NB4 (cell line): ENCODE measurements around the gene DOCK4.

Source experiments
- DNase-seq: peaks from one replicate; pipeline ENCODE4 v3.0.0; 2010; ENCODE audit warnings: low read depth
- H3K4me3 ChIP-seq: one replicate; pipeline ENCODE4 v1.5.1; 2011; ENCODE audit warnings: mild to moderate bottlenecking, low read depth, low read length, moderate library complexity
- CTCF ChIP-seq: IDR thresholded peaks from one replicate; pipeline ENCODE4 v1.5.1; 2012; ENCODE audit warnings: low read depth, low read length
- MYC ChIP-seq: IDR thresholded peaks from 2 replicates; pipeline ENCODE4 v1.6.1; 2011; ENCODE audit warnings: low read depth, low read length
- POLR2A ChIP-seq: IDR thresholded peaks from 2 replicates; pipeline ENCODE4 v1.6.1; 2011; ENCODE audit warnings: mild to moderate bottlenecking; ENCODE audit not compliant: insufficient read length; ENCODE audit errors: extremely low read depth
- TF ChIP-seq, protein P1 (sequence below): IDR thresholded peaks from 2 replicates; pipeline ENCODE4 v1.6.1; 2011; ENCODE audit warnings: low read depth, low read length

Gene DOCK4

DNA sequence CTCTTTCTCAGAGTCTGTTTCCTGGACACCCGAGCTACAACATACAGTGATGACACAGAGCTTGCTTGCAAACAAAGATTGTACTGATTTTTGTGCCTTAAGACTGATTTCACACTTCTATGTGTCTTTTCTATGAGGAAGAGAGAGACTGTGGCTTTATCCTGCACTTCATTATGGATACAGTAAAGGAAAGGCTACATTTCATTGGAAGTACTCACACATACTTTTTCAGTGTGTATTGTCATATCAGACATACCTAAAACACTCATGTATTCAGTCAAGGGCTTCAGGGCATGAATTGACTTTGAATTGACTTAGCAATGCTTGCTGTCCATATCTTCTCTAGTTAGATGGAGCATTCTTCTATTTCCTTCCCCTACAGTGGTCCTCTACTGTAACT lies 508.4 kb downstream of the DOCK4 start:
- H3K4me3 ChIP-seq, result no peak overlapping the region
- TF ChIP-seq CTCF, result no peak
- TF ChIP-seq, protein P1, sequence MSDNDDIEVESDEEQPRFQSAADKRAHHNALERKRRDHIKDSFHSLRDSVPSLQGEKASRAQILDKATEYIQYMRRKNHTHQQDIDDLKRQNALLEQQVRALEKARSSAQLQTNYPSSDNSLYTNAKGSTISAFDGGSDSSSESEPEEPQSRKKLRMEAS, result no peak
- TF ChIP-seq MYC, result no peak
- TF ChIP-seq POLR2A, result no peak
- DNase-seq, result no peak

DNA sequence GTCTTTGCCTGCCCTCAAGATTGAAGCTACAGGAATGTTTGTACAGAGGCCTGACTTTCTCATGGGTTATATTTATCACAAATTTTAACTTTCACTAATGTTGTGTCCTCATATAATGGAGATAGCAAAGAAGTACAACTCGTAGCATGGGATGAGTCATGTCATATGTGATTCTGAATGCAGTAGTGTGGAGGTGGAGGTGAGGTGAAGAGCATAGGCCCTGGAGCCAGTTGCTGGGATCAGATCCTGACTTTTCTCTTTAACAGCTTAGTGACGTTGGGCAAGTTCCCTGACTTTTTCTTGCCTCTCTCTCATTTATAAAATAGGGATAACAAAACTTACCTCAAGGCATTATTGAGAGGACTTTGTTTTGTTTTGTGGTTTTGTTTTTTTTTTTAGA lies 511.8 kb downstream of the DOCK4 start:
- DNase-seq, result no peak
- no peak overlapping the region for H3K4me3 ChIP-seq

GRCh38 chr7:111690364-111691111 lies 515.7 kb downstream of the DOCK4 start:
- DNase-seq, result peak; percentile 13
- no peak overlapping the region for H3K4me3 ChIP-seq
- no peak for TF ChIP-seq MYC
- TF ChIP-seq, protein P1, result no peak
- no peak for TF ChIP-seq POLR2A
- no peak for TF ChIP-seq CTCF

More for the DNA sequence above, 511.8 kb downstream of the DOCK4 start:
- TF ChIP-seq CTCF (no peak), MYC (no peak), POLR2A (no peak)
- TF ChIP-seq, protein P1, result no peak

DNA sequence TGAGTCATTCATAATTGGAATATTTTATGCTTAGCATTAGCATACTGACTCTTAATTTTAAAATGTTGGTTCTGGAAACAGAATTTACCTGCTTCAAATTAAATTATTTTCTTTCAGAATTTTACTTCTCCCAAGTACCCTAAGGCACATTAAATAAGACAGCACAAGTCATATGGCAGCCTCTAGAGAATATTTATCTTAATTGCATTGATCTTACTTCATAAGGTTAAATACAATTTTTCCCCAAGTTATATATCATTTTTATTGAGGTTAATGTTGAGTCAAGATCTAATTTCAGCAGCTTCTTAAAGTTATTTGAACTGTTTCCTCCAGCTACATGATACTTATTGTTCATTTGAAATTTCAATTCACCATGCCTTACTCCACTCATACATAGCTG lies 520.9 kb downstream of the DOCK4 start:
- no peak for TF ChIP-seq CTCF
- no peak overlapping the region for H3K4me3 ChIP-seq
- no peak for DNase-seq

DNA sequence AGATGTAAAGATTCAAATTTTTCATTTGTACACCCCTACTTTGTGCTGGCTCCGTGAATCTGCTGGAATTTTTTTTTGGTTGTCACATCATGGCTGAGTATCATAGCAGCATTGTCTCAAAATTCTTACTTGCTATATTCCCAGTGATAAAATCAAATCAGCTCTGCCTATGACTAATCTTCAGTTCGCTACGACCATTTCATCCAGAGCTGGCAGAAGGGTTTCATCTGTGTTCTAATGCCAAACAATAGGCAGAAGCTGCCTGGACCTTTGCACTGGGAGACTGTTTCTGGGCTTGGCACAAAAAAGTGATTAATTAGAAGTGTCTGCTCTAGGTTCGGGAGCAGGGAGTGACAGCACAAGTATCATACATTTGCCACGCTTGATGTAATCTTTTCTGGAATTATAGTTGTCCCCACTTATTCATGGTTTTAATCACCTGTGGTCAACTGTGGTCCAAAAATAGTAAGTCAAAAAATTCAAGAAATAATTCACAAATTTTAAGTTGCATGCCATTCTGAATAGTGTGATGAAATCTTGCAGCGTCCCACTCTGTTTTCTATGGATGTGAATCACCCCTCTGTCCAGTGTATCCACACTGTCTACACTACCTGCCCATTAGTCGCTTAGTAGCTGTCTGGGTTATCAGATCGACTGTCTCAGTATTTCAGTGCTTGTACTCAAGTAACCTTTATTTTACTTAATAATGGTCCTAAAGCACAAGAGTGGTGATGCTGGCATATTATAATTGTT lies 523.4 kb downstream of the DOCK4 start:
- H3K4me3 ChIP-seq, result no peak overlapping the region
- TF ChIP-seq CTCF, result no peak
- TF ChIP-seq, protein P1, result no peak
- no peak for TF ChIP-seq MYC
- TF ChIP-seq POLR2A, result no peak
- no peak for DNase-seq
